Stimulated activated naive CD8-positive, alpha-beta T cell treated with anti-CD3 and anti-CD28 coated beads, Interleukin-15, Interleukin-2, amounts not matched to agents 100 ng/mL and 50 ng/mL, for 24 hours (primary cell): ENCODE results near the gene MYRF.
A peak's percentile ranks its signal among the peaks of the same experiment; 100 is the strongest.

ENCODE experiments used
- H3K27ac Mint-ChIP-seq: one replicate; pipeline ENCODE4 v1.8.0; 2021; ENCODE audit warnings: mild to moderate bottlenecking, mixed read lengths
- H3K27me3 Mint-ChIP-seq: one replicate; pipeline ENCODE4 v1.8.0; 2021; ENCODE audit warnings: mixed read lengths
- H3K36me3 Mint-ChIP-seq: one replicate; pipeline ENCODE4 v1.8.0; 2021; ENCODE audit warnings: low read depth, mixed read lengths
- H3K4me1 Mint-ChIP-seq: one replicate; pipeline ENCODE4 v1.8.0; 2021; ENCODE audit warnings: low read depth, mixed read lengths
- H3K4me3 Mint-ChIP-seq: one replicate; pipeline ENCODE4 v1.8.0; 2021; ENCODE audit warnings: mild to moderate bottlenecking, mixed read lengths
- H3K9me3 Mint-ChIP-seq: one replicate; pipeline ENCODE4 v1.8.0; 2021; ENCODE audit warnings: mixed read lengths

MYRF gene

DNA sequence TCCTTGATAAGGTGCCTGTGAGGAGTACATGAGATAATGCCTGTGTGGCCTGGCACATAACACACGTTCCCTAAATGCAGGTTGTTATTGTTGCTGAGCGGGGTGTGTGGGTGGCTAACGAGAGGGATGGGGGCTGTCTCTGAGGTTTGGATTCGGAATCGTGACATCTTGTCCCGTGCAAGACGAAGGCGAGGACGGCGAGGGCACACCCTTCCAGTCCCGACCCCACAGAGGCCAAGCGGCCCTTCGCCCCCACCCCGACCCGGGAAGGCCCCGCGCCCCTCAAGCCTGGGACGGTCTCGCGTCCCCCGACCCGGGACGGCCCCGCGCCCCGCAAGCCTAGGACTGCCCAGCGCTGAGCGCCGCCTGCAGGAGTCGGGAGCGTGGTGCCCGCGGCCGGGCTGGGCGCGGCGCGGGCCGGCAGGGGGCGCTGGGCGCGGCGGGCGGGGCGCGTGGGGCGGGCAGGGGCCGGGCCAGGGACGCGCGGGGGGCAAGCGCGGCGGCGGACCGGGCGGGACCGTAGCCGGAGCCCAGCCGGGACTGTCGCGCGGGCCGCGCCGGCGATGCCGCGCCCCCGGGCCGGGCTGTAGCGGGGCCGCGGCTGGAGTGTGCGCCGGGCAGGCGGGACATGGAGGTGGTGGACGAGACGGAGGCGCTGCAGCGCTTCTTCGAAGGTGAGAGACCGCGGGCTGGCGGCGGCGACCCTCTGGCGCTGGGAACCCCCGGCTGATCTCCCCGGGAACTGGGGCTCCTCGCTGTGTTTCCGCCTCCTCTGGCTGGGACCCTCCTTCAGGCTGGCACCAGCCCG, at the start of gene MYRF:
Gene MYRF, plus strand, starts transcription at position 520 of the 808 bp plus-strand sequence. Its CDS starts 109 bp downstream, at position 629.
- H3K4me1 Mint-ChIP-seq: peaks cover 20% of the 10 kb centered on the region
- H3K4me3 Mint-ChIP-seq: peak within 1 kb of the TSS; percentile 51
- no peak within 1 kb of the TSS for H3K27ac Mint-ChIP-seq
- H3K36me3 Mint-ChIP-seq: no peaks in the 10 kb centered on the region
- no peaks in the 10 kb centered on the region for H3K9me3 Mint-ChIP-seq
- H3K27me3 Mint-ChIP-seq: peaks cover 30% of the 10 kb centered on the region

DNA sequence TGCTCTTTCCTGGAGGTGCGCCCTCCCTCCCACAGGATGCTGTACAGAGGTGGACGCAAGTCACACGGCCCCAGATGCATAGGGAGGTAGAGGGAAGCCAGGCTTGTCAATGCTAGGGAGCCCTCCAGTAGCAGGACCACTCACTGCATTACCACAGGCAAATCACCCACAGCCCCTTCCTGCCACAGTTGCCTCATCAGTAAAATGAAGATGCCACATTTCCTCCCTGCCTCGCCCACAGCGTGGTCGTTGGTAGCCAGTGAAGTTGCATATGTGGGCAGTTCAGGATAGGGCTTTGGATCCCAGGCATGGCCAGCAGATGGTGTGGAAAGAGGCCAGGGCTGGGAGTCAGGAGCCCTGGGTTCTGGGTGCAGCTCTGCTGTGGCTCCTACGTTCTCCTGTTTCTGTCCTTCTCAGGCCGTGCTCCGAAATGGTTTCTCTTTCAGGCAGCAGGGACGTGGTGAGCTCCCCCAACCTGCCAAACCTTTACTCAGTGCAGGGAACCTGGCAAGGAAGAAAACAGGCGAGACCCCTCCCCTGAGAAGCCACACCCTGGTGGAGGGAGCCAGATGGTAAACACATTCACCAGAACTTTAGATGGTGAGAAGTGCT, 49.6 kb upstream of the MYRF start:
- H3K4me1 Mint-ChIP-seq: peaks cover 11% of the 10 kb centered on the region
- H3K4me3 Mint-ChIP-seq: no peak overlapping the region
- no peaks in the 10 kb centered on the region for H3K9me3 Mint-ChIP-seq
- H3K27me3 Mint-ChIP-seq: no peaks in the 10 kb centered on the region
- no peaks in the 10 kb centered on the region for H3K36me3 Mint-ChIP-seq
- H3K27ac Mint-ChIP-seq: no peak overlapping the region

DNA sequence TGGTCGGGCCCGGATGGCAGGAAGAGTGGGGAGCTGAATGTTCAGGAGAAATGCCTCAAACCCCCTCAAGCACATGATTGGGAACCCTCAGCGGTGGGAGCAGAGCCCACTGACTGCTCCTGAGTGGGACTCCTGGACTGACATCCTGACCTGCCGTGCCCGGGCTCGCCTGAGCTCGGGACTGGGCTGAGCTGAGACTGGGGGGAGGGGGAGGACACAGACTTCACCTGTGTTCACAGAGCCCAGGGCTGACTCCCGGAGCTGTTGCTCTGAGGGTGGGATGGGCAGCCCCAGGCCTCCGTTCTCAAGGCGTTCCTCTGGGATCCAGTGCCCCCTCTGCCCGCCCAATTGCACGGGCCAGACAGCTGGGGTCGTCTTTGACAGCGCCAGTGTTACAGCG, 47.6 kb upstream of the MYRF start:
- H3K4me3 Mint-ChIP-seq: no peak overlapping the region
- no peak overlapping the region for H3K27ac Mint-ChIP-seq
- no peaks in the 10 kb centered on the region for H3K9me3 Mint-ChIP-seq
- no peaks in the 10 kb centered on the region for H3K27me3 Mint-ChIP-seq
- peaks cover 4% of the 10 kb centered on the region for H3K4me1 Mint-ChIP-seq
- no peaks in the 10 kb centered on the region for H3K36me3 Mint-ChIP-seq

DNA sequence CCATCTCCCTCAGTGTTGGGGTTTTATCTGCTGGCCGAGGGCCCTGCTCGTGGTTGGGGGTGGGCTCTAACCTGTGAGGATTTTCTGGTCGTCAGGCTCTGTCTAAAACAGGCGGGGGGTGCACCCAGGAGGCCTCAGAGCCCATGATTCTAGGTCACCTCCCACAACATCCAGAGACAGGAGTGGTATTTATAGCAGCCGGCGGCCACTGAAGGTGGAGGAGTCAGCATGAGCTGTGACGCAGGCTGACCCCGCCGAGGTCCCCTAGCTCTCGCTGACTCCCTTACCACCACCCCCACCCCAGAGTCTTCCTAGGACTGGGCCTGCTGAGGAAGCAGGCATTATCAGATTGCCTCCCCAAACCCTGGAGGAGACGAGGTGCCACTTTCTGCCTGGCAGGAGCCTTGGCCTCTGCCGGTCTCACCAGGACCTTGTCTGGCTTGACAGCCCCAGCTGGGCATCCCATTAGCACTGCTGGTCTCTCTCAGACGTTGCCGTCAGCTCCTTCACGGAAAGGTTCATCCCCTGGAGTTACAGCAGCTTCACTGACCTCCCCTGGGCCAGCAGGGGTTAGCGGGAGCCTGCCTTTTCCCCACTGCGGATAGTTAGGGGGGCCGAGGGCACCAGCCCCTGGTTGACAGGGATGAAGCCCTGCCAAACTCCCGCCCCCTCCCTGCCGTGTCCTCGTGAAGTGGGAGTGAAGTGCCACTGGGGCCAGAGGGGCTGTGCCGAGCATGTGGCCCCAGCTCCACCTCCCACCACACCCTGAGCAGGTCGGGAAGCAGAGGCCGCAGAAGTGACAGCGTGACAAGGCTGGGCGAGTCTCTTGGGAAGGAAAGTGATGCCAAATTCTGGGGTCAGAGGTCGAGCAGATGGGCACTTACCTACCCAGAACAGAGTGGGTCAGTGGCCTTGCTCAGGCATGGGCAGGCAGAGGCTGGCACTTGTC, 45.7 kb upstream of the MYRF start:
- H3K9me3 Mint-ChIP-seq: no peaks in the 10 kb centered on the region
- H3K27ac Mint-ChIP-seq: no peak overlapping the region
- no peaks in the 10 kb centered on the region for H3K27me3 Mint-ChIP-seq
- peaks cover 4% of the 10 kb centered on the region for H3K4me1 Mint-ChIP-seq
- H3K4me3 Mint-ChIP-seq: no peak overlapping the region
- no peaks in the 10 kb centered on the region for H3K36me3 Mint-ChIP-seq

DNA sequence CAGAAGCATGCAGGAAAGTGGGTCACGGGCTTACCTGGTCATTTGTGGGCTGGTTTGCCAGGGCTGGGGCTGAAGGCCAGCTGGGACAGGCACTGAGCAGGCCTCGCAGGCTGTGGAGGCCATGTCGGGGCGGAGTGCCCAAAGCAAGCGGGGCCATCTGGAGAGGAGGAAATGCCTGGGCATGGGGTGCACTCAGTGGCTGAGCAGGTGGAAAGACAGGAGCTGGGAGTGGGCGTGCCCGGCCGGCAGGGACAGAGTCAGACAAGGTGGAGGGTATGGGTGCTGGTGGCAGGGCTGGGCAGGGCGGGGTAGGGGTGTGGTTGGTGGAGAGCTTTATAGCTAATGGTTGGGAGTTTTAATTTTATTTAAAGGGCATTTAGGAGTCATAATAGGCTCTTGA, 44.9 kb upstream of the MYRF start:
- Mint-ChIP-seq H3K36me3 (no peaks in the 10 kb centered on the region), H3K27me3 (no peaks in the 10 kb centered on the region), H3K27ac (no peak overlapping the region), H3K4me1 (peaks cover 3% of the 10 kb centered on the region), H3K9me3 (no peaks in the 10 kb centered on the region), H3K4me3 (no peak overlapping the region)

DNA sequence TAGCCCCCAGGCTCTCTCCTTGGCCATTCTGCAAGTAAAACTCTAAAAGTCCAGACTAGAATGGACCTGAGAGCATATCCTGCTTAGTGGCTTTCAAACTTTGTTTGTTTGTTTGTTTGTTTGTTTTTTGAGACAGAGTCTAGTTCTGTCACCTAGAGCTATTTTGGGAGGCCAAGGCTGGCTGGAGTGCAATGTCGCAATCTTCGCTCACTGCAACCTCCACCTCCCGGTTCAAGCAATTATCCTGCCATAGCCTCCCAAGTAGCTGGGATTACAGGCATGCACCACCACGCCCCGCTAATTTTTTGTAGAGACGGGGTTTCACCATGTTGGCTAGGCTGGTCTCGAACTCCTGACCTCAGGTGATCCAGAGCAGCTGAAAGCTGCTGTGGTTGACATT, 43.3 kb upstream of the MYRF start:
- no peak overlapping the region for H3K4me3 Mint-ChIP-seq

DNA sequence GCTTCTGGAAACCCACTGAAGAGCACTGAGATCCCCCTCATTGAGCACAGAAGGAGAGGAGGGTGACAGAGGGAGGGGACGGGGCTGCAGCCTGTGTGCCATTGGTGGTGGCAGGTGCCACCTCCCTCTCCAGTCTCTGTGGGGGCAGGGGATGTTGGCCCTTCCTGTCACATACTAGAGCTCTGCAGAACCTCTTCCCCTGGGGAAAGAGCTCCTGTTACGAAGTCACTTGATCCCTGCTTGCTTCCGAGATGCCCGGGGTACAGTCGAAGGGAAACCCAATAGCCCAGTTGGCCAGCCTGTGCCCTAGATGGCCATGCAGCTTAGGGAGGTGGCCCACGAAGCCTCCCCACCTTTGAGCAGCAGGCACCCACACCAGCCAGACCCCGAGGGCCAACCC, 42.9 kb upstream of the MYRF start:
- H3K4me1 Mint-ChIP-seq: no peaks in the 10 kb centered on the region
- no peaks in the 10 kb centered on the region for H3K27me3 Mint-ChIP-seq
- H3K4me3 Mint-ChIP-seq: no peak overlapping the region
- no peak overlapping the region for H3K27ac Mint-ChIP-seq
- no peaks in the 10 kb centered on the region for H3K9me3 Mint-ChIP-seq
- H3K36me3 Mint-ChIP-seq: no peaks in the 10 kb centered on the region

More for the DNA sequence above, 43.3 kb upstream of the MYRF start:
- Mint-ChIP-seq H3K27me3 (no peaks in the 10 kb centered on the region), H3K9me3 (no peaks in the 10 kb centered on the region), H3K36me3 (no peaks in the 10 kb centered on the region), H3K4me1 (no peaks in the 10 kb centered on the region), H3K27ac (no peak overlapping the region)

DNA sequence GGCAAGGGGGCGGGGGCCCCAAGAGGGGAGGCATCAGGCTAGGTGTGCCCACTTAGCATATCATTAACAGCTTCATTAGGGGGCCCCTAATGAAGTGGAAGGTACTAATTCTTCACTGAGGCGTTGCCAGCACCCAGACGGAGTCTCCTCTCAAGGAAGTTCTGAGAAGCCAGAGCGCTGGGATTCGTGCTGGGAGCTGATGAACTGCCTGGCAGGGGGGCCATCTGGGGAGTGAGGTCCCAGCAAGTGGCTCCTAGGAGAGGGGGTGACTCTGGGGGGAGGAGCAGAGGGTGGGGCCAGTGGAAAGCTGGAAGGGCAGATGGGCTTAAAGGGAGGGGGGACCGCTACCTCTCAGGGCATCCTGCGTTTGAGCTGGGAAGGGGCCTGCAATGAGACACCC, 42.4 kb upstream of the MYRF start:
- no peaks in the 10 kb centered on the region for H3K36me3 Mint-ChIP-seq
- no peaks in the 10 kb centered on the region for H3K9me3 Mint-ChIP-seq

DNA sequence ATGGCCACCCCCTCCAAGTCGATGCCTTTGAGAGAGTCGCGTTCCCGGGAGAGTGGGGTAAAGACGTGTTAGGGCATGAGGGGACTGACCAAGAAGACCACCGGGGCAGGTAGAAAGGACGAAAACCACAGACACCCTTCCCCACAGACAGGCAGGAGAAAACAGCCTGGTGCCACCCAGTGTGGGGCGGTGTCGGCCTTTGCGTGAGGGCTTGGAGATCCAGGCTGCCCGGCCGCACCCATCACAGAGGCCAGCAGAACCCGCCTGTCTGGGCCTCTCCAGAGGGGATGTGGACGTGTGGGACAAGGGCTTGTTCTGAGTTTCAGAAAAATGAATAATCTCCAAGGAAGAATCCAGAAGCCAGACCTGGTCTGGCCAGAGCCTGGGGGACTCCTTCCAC, 41.4 kb upstream of the MYRF start:
- no peaks in the 10 kb centered on the region for H3K27me3 Mint-ChIP-seq
- H3K4me3 Mint-ChIP-seq: no peak overlapping the region
- H3K36me3 Mint-ChIP-seq: no peaks in the 10 kb centered on the region
- H3K4me1 Mint-ChIP-seq: no peaks in the 10 kb centered on the region
- H3K27ac Mint-ChIP-seq: no peak overlapping the region
- no peaks in the 10 kb centered on the region for H3K9me3 Mint-ChIP-seq

More for the DNA sequence above, 42.4 kb upstream of the MYRF start:
- Mint-ChIP-seq H3K4me3 (no peak overlapping the region), H3K27me3 (no peaks in the 10 kb centered on the region), H3K27ac (no peak overlapping the region), H3K4me1 (no peaks in the 10 kb centered on the region)

DNA sequence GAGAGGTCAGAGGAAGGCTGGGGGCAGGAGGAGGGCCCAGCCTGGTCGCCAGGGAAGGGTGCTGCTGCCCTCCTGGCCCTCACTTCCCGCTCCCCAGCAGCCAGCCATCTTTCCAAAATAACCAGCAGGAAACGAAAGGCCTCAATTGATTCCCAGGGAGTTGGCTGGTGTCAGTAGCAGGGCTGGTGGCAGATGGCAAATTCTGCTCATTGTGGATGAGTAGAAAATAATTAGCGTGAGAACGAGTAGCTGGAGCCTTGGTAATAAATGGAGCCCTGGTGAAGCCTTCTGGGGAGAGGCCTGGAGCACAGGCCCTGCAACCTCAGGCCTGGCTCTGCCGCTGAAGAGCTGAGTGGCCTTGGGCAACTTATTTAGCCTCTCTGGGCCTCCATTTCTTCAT, 40.9 kb upstream of the MYRF start:
- no peaks in the 10 kb centered on the region for H3K36me3 Mint-ChIP-seq
- no peaks in the 10 kb centered on the region for H3K9me3 Mint-ChIP-seq
- H3K27ac Mint-ChIP-seq: no peak overlapping the region
- no peak overlapping the region for H3K4me3 Mint-ChIP-seq
- no peaks in the 10 kb centered on the region for H3K4me1 Mint-ChIP-seq
- no peaks in the 10 kb centered on the region for H3K27me3 Mint-ChIP-seq

DNA sequence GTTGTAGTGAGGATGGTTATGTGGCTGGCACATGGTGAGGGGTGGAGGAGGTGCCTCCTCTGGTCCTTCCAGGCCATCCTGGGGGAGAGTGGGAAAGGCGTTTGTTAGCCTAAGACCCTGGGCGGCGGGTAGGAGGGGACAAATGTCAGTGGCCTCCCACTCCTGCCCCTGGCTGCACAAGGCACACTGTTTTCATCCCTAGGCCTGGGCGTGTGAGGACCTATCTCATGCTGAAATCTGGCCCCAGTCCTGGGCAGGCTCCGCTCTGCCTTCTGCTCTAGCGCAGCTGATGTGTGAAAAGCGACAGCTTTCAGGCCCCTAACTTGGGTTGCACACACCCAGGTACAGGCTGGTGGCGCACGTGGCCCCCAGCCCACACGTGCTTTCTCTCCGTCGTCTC, 40.1 kb upstream of the MYRF start:
- H3K9me3 Mint-ChIP-seq: no peaks in the 10 kb centered on the region
- H3K27me3 Mint-ChIP-seq: no peaks in the 10 kb centered on the region
- no peaks in the 10 kb centered on the region for H3K4me1 Mint-ChIP-seq
- no peak overlapping the region for H3K4me3 Mint-ChIP-seq
- H3K27ac Mint-ChIP-seq: no peak overlapping the region
- H3K36me3 Mint-ChIP-seq: no peaks in the 10 kb centered on the region

DNA sequence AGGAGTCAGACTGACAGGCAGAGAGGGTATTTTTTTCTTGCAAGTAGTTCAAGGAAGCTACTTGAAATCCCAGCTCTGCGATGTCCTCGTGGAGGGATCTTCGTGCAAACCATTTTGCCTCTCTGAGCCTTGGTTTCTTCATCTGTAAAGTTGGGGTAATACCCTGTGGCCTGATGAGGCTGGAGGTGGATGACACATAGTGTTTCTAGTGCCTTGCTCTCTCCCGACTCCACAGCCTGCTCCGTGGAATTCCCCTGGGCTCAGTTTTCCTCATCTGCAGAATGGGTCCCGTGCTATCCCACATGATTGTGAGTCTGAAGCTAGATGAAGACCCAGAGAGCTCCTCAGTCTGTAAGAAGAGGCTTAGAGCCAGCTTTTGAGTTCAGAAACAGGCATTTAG, 39.6 kb upstream of the MYRF start:
- no peaks in the 10 kb centered on the region for H3K36me3 Mint-ChIP-seq
- H3K27ac Mint-ChIP-seq: no peak overlapping the region
- no peaks in the 10 kb centered on the region for H3K9me3 Mint-ChIP-seq
- H3K4me3 Mint-ChIP-seq: no peak overlapping the region
- no peaks in the 10 kb centered on the region for H3K4me1 Mint-ChIP-seq
- no peaks in the 10 kb centered on the region for H3K27me3 Mint-ChIP-seq

DNA sequence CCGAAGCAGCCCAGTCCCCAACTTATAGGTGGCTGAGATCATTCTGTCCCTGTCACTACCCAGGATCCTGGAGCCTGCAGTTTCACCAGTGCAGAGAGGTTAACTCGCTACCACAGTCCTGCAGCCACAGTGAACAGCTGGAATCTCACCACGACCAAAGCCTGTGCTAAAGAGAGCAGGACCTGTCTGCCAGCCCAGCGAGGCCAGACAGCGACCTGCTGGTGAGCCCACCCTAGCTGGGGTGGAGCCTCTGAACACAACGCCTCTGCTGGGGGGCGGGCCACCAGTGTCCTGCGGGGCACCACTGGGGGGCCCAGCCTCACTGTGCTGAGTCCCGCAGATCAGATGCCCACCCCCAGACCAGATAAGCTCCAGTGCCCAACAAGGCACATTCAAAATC, 39.0 kb upstream of the MYRF start:
- Mint-ChIP-seq H3K9me3 (no peaks in the 10 kb centered on the region), H3K4me3 (no peak overlapping the region), H3K36me3 (no peaks in the 10 kb centered on the region), H3K4me1 (no peaks in the 10 kb centered on the region), H3K27me3 (no peaks in the 10 kb centered on the region), H3K27ac (no peak overlapping the region)

DNA sequence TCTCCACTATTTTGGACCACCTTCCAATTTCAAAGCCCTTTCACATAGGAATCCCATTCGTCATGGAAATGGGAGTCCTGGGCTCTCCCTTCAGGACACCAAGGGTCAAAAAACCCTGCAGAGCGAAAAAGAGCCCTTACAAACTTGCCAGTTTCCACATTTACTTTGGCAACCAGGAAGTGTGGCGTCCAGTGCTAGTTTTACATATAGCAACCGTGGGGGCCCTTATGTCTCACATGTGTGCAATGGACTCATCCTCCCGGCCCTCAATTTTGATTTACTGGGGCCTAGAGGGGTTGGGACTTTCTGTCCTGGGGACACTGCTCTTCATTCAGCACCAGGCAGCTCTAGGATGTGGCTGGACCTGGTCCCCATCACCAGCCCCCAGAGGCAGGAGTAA, 38.5 kb upstream of the MYRF start:
- Mint-ChIP-seq H3K4me1 (no peaks in the 10 kb centered on the region), H3K4me3 (no peak overlapping the region), H3K27ac (no peak overlapping the region)

DNA sequence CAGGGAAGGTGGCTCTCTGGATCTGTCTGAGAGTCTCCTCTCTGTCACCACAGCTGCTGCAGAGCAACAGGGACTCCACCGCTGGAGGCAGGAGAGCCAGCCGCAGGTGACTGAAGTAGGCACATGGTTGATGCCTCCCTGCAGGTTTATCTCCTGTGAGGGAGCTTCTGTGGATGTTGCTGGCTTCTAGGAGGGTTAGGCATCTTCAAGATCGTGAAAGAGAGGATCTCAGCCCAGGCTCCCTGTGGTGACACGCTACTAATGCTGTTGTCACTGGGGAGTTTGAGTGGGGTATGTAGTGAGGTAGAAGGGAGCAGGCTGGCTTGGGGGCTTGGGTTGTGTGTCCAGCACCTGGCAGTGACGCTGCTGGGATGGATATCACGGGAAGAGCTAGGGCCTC, 38.1 kb upstream of the MYRF start:
- Mint-ChIP-seq H3K27me3 (no peaks in the 10 kb centered on the region), H3K27ac (no peak overlapping the region), H3K4me3 (no peak overlapping the region), H3K4me1 (no peaks in the 10 kb centered on the region), H3K9me3 (no peaks in the 10 kb centered on the region), H3K36me3 (no peaks in the 10 kb centered on the region)

More for the DNA sequence above, 38.5 kb upstream of the MYRF start:
- Mint-ChIP-seq H3K36me3 (no peaks in the 10 kb centered on the region), H3K9me3 (no peaks in the 10 kb centered on the region), H3K27me3 (no peaks in the 10 kb centered on the region)
